HepG2 (cell line): ENCODE results near the gene BLOC1S2. TPM values are rescaled to one million over a fixed set of nuclear protein-coding genes. Genes with fewer than 3 reads are reported as not detected.

Experiments
- ARNT ChIP-seq: fragments of 450-650 bp; IDR thresholded peaks from 2 replicates; pipeline ENCODE4 v1.6.1; 2017
- CHCHD3 ChIP-seq: sonication (generic); formaldehyde crosslinking; IDR thresholded peaks from 2 replicates; pipeline ENCODE4 v1.8.0; 2022; ENCODE audit warnings: mild to moderate bottlenecking, missing genetic modification reagents, moderate library complexity
- HNRNPK ChIP-seq: fragments of 200-400 bp; formaldehyde crosslinking; IDR thresholded peaks from 2 replicates; pipeline ENCODE4 v1.6.1; 2018; ENCODE audit warnings: low read length, low read depth, moderate library complexity, mild to moderate bottlenecking; ENCODE audit not compliant: poor library complexity, severe bottlenecking
- HNRNPLL ChIP-seq: fragments of 200-400 bp; formaldehyde crosslinking; IDR thresholded peaks from 2 replicates; pipeline ENCODE4 v1.6.1; 2017; ENCODE audit warnings: mild to moderate bottlenecking, low read depth, low read length; ENCODE audit not compliant: poor library complexity, severe bottlenecking
- KLF6 ChIP-seq: IDR thresholded peaks from 2 replicates; pipeline ENCODE4 v1.8.0; 2016; ENCODE audit warnings: missing biosample characterization, missing genetic modification reagents
- MNT ChIP-seq: fragments of 450-650 bp; IDR thresholded peaks from 2 replicates; pipeline ENCODE4 v1.6.1; 2016
- NFAT5 ChIP-seq: sonication (generic); formaldehyde crosslinking; IDR thresholded peaks from 2 replicates; pipeline ENCODE4 v1.4.0; 2020; ENCODE audit warnings: missing genetic modification reagents
- RFXAP ChIP-seq: sonication (generic); formaldehyde crosslinking; IDR thresholded peaks from 2 replicates; pipeline ENCODE4 v1.4.0; 2020; ENCODE audit warnings: missing genetic modification reagents, borderline replicate concordance
- RXRA ChIP-seq: sonication (generic); formaldehyde crosslinking; IDR thresholded peaks from 2 replicates; pipeline ENCODE4 v1.5.1; 2020; ENCODE audit warnings: missing genetic modification reagents
- SP140L ChIP-seq: sonication (generic); formaldehyde crosslinking; IDR thresholded peaks from 2 replicates; pipeline ENCODE4 v1.4.0; 2020; ENCODE audit warnings: missing genetic modification reagents, borderline replicate concordance
- SRF ChIP-seq: IDR thresholded peaks from 2 replicates; pipeline ENCODE4 v1.6.1; 2011; ENCODE audit warnings: mild to moderate bottlenecking, low read depth, low read length, moderate library complexity
- ZBTB1 ChIP-seq: sonication (generic); formaldehyde crosslinking; IDR thresholded peaks from 2 replicates; pipeline ENCODE4 v1.4.0; 2020; ENCODE audit warnings: missing genetic modification reagents, borderline replicate concordance
- ZBTB21 ChIP-seq: sonication (generic); formaldehyde crosslinking; IDR thresholded peaks from 2 replicates; pipeline ENCODE4 v1.4.0; 2020; ENCODE audit warnings: missing genetic modification reagents
- ZNF251 ChIP-seq: sonication (generic); formaldehyde crosslinking; IDR thresholded peaks from 2 replicates; pipeline ENCODE4 v1.9.0; 2021; ENCODE audit warnings: mild to moderate bottlenecking, missing genetic modification reagents
- ZNF670 ChIP-seq: sonication (generic); formaldehyde crosslinking; IDR thresholded peaks from 2 replicates; pipeline ENCODE4 v1.8.0; 2022; ENCODE audit warnings: mild to moderate bottlenecking, missing genetic modification reagents, borderline replicate concordance
- ZNF674 ChIP-seq: sonication (generic); formaldehyde crosslinking; IDR thresholded peaks from 2 replicates; pipeline ENCODE4 v1.5.0; 2020; ENCODE audit warnings: low read depth, mild to moderate bottlenecking, missing genetic modification reagents
- ZNF678 ChIP-seq: sonication (generic); formaldehyde crosslinking; IDR thresholded peaks from 2 replicates; pipeline ENCODE4 v1.4.0; 2020; ENCODE audit warnings: mild to moderate bottlenecking, missing genetic modification reagents
- ZNF75D ChIP-seq: sonication (generic); formaldehyde crosslinking; IDR thresholded peaks from 2 replicates; pipeline ENCODE4 v1.8.1; 2023; ENCODE audit warnings: missing genetic modification reagents, mild to moderate bottlenecking, borderline replicate concordance
- polyA plus RNA-seq, 8 experiments: library from polyadenylated mRNA; depleted of rRNA in 3 of 8; stranded (reverse) in 7 of 8; unstranded in 1 of 8; fragments of >200 nt; fragmentation: Illumina TruSeq in 4 of 8; extraction: Trizol in 4 of 8; gene quantifications; 2 replicates each; pipeline versions ENCODE4 v1.2.1 to v1.2.3, GENCODE V29; 2011 to 2016; ENCODE audit warnings: low read depth in 4 of 8, missing spikeins in 1 of 8, mixed read lengths in 1 of 8; ENCODE audit not compliant: insufficient read depth in 1 of 8
- total RNA-seq, 5 experiments: library from RNA; depleted of rRNA; stranded (reverse); fragments of >200 nt; fragmentation: Illumina TruSeq; extraction: Trizol; gene quantifications; 2 replicates each; pipeline ENCODE4 v1.2.3, GENCODE V29; 2016; ENCODE audit warnings: low read depth in 1 of 5

The BLOC1S2 gene
- total and polyA plus RNA-seq, 2 of the 13 experiments (the other 11 are each of a cell fraction or from before 2014, with no cell fraction given) = 22.3 to 64.4 TPM

- TF ChIP-seq MNT (no peak; the same call in 1 of the 2 replicates), ZNF670 (CRISPR knock-in tag) (no peak), SP140L (CRISPR knock-in tag) (no peak), NFAT5 (CRISPR knock-in tag) (peak; percentile 72; the same call in 1 of the 2 replicates), ZBTB1 (CRISPR knock-in tag) (no peak), ZNF674 (CRISPR knock-in tag) (no peak), ZNF678 (CRISPR knock-in tag) (0 out of 2 replicates have a peak, but pooled peaks have one; percentile 40), ZBTB21 (CRISPR knock-in tag) (no peak), RFXAP (CRISPR knock-in tag) (peak; percentile 92; the same call in 1 of the 2 replicates), ARNT (no peak), SRF (no peak), HNRNPLL (peak; percentile 99), RXRA (CRISPR knock-in tag) (peak; percentile 30; the same call in 1 of the 2 replicates), CHCHD3 (peak; percentile 68; the same call in 1 of the 2 replicates), KLF6 (CRISPR knock-in tag) (peak; percentile 52; the same call in 1 of the 2 replicates), ZNF251 (CRISPR knock-in tag) (peak; percentile 53; the same call in 1 of the 2 replicates), HNRNPK (peak; percentile 30), ZNF75D (CRISPR knock-in tag) (no peak)
Measured at GRCh38 chr10:100286051-100287033, at the start of gene BLOC1S2 (continued).
